ENCODE data around the gene CGGBP1.
A peak's percentile ranks its signal among the peaks of the same experiment; 100 is the strongest.

CGGBP1 gene

DNA sequence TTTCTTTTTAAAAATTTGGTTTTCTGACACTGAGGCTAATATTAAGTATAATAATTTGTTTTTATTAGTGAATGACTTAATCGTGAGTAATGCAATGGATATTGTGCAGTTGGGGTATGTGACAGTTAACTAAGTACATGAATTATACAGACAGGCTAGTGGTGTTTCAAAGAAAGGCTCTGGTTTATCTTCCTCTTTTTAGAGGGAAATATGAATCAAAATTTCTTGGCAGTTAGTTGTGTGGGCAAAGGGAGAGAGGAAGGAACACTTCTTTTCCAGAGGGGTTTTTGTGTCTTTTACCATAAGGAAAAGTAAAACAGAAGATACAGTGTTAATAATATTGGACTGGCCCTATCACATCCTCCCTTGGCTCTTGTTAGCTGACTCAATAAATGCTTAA, 2.9 kb upstream of the CGGBP1 start:
- Histone ChIP-seq H4K20me1 (ENCODE audit: insufficient read depth, low read length) (peaks cover 8% of the 10 kb centered on the region; the same call in 1 of the 2 replicates), H3K27ac (ENCODE audit: low read length) (no peak overlapping the region), H3K36me3 (replicated peaks; ENCODE audit: insufficient read depth, low read length) (peaks cover 3% of the 10 kb centered on the region; the same call in 1 of the 2 replicates), H3K9me2 (replicated peaks; ENCODE audit: insufficient read depth, low read length) (no peaks in the 10 kb centered on the region), H3K4me1 (ENCODE audit: low read length) (peaks cover 14% of the 10 kb centered on the region), H3K9ac (ENCODE audit: low read length) (no peak overlapping the region), H3K4me2 (ENCODE audit: low read depth, low read length) (peak overlapping the region; percentile 71; the same call in 1 of the 2 replicates), H3F3A (ENCODE audit: insufficient read depth, low read length) (peaks cover 8% of the 10 kb centered on the region; the same call in 1 of the 2 replicates), H3K79me2 (ENCODE audit: low read length) (peaks cover 91% of the 10 kb centered on the region), H3K9me3 (replicated peaks; ENCODE audit: insufficient read depth, low read length) (no peaks in the 10 kb centered on the region), H2AFZ (ENCODE audit: low read length) (no peak overlapping the region), H3K4me3 (ENCODE audit: low read length) (no peak overlapping the region), H3K27me3 (replicated peaks; ENCODE audit: insufficient read depth, low read length) (no peaks in the 10 kb centered on the region)
- DNase-seq = no peak
- no peak for TF ChIP-seq EZH2phosphoT487 (IDR thresholded peaks at IDR 0.05; ENCODE audit: low read length)
- TF ChIP-seq EZH2 (optimal IDR thresholded peaks at IDR 0.05; ENCODE audit: low read depth, low read length) = no peak
- TF ChIP-seq, protein P1, sequence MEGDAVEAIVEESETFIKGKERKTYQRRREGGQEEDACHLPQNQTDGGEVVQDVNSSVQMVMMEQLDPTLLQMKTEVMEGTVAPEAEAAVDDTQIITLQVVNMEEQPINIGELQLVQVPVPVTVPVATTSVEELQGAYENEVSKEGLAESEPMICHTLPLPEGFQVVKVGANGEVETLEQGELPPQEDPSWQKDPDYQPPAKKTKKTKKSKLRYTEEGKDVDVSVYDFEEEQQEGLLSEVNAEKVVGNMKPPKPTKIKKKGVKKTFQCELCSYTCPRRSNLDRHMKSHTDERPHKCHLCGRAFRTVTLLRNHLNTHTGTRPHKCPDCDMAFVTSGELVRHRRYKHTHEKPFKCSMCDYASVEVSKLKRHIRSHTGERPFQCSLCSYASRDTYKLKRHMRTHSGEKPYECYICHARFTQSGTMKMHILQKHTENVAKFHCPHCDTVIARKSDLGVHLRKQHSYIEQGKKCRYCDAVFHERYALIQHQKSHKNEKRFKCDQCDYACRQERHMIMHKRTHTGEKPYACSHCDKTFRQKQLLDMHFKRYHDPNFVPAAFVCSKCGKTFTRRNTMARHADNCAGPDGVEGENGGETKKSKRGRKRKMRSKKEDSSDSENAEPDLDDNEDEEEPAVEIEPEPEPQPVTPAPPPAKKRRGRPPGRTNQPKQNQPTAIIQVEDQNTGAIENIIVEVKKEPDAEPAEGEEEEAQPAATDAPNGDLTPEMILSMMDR (IDR thresholded peaks at IDR 0.05; ENCODE audit: low read length) = no peak

DNA sequence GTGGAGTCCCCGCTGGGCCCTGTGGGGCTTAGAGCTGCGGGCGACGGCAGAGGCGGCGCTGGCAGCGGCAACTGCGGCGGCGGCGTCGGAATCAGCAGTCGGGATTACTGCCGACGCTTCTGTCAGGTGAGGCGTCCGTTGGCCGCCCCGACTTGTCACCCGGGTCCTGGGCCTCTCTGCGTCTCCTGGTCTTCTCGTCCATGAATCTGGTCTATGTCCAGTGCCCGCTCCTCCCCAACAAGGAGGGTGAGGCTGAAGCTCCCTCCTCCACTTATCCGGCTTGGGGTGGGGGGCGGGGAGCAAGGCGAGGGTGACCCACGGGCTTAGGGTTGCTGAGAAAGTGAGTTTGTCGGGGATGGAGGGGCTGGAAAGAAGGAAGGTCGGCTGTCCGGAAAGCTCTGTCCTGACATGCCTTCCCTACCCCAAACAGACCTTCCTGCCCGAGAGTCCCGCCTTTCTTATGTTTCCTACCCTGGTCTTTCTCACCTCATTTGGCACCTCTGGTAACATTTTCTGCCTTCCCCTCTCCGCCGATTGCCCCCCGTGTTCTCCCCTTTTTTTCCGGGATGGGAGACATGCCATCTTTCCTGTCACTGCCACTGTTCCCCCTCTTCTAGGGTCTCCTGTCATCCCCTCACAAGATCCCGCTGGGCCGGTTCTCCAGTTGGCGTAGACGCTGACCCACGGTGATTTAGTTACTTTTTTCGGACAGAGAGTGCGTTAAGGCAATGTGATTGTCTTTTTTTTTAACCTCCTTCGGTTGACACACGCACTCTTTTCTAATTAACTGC, 770 bp upstream of the CGGBP1 start:
- Histone ChIP-seq H3K9ac (ENCODE audit: low read length) (peak overlapping the region; percentile 78), H3K79me2 (ENCODE audit: low read length) (peaks cover 81% of the 10 kb centered on the region), H3K4me3 (ENCODE audit: low read length) (peak overlapping the region; percentile 85), H3K4me1 (ENCODE audit: low read length) (peaks cover 14% of the 10 kb centered on the region), H2AFZ (ENCODE audit: low read length) (peak overlapping the region; percentile 86), H3K36me3 (replicated peaks; ENCODE audit: insufficient read depth, low read length) (peaks cover 9% of the 10 kb centered on the region; the same call in 1 of the 2 replicates), H3K9me2 (replicated peaks; ENCODE audit: insufficient read depth, low read length) (no peaks in the 10 kb centered on the region), H4K20me1 (ENCODE audit: insufficient read depth, low read length) (0 out of 2 replicates have a peak, but pooled peaks cover 8% of the 10 kb centered on the region), H3K27me3 (replicated peaks; ENCODE audit: insufficient read depth, low read length) (no peaks in the 10 kb centered on the region), H3F3A (ENCODE audit: insufficient read depth, low read length) (peaks cover 8% of the 10 kb centered on the region; the same call in 1 of the 2 replicates), H3K4me2 (ENCODE audit: low read depth, low read length) (peak overlapping the region; percentile 71), H3K9me3 (replicated peaks; ENCODE audit: insufficient read depth, low read length) (no peaks in the 10 kb centered on the region), H3K27ac (ENCODE audit: low read length) (peak overlapping the region; percentile 57; the same call in 1 of the 2 replicates)
- DNase-seq = peak; percentile 22
- TF ChIP-seq EZH2 (optimal IDR thresholded peaks at IDR 0.05; ENCODE audit: low read depth, low read length) = no peak
- TF ChIP-seq, protein P1 (IDR thresholded peaks at IDR 0.05; ENCODE audit: low read length) = no peak
- TF ChIP-seq EZH2phosphoT487 (IDR thresholded peaks at IDR 0.05; ENCODE audit: low read length) = no peak

DNA sequence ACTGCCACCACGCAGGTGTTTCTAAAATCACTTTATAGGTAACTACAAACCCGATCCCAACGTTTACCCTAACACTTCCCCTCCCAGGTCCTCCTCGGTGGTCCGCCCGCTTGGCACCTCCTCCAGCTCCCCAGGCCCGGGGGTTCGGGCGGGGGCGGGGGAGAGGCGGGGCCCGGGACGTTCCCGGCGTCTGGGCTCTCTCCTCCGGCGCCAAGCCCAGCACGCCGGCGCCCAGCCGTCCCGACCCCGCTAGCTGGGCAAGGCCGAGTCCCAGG, 562 bp downstream of the CGGBP1 start:
- H3K4me1 ChIP-seq (ENCODE audit: low read length) = peaks cover 14% of the 10 kb centered on the region
- H3K9ac ChIP-seq (ENCODE audit: low read length) = peak overlapping the region; percentile 82
- peak overlapping the region; percentile 73 for H3K4me3 ChIP-seq (ENCODE audit: low read length)
- 0 out of 2 replicates have a peak, but pooled peaks cover 8% of the 10 kb centered on the region for H4K20me1 ChIP-seq (ENCODE audit: insufficient read depth, low read length)
- no peaks in the 10 kb centered on the region for H3K9me3 ChIP-seq (replicated peaks; ENCODE audit: insufficient read depth, low read length)
- peaks cover 9% of the 10 kb centered on the region; the same call in 1 of the 2 replicates for H3K36me3 ChIP-seq (replicated peaks; ENCODE audit: insufficient read depth, low read length)
- H3K4me2 ChIP-seq (ENCODE audit: low read depth, low read length) = peak overlapping the region; percentile 67
- H3F3A ChIP-seq (ENCODE audit: insufficient read depth, low read length) = peaks cover 8% of the 10 kb centered on the region; the same call in 1 of the 2 replicates
- DNase-seq = no peak
- H3K79me2 ChIP-seq (ENCODE audit: low read length) = peaks cover 67% of the 10 kb centered on the region
- H3K9me2 ChIP-seq (replicated peaks; ENCODE audit: insufficient read depth, low read length) = no peaks in the 10 kb centered on the region
- H3K27me3 ChIP-seq (replicated peaks; ENCODE audit: insufficient read depth, low read length) = no peaks in the 10 kb centered on the region
- peak overlapping the region; percentile 80 for H3K27ac ChIP-seq (ENCODE audit: low read length)
- peak overlapping the region; percentile 46 for H2AFZ ChIP-seq (ENCODE audit: low read length)
- TF ChIP-seq EZH2phosphoT487 (IDR thresholded peaks at IDR 0.05; ENCODE audit: low read length) (no peak), EZH2 (optimal IDR thresholded peaks at IDR 0.05; ENCODE audit: low read depth, low read length) (no peak)
- TF ChIP-seq, protein P1 (IDR thresholded peaks at IDR 0.05; ENCODE audit: low read length) = no peak

All from MM.1S (cell line).